ENCODE data around the gene RHOD. TPM values are rescaled to one million over a fixed set of nuclear protein-coding genes. Genes with fewer than 3 reads are reported as not detected.

The RHOD gene
- total RNA-seq, 2 donors from 2014 or later = 12.5 to 18.0 TPM

Small RNA genes within 50 kb of the gene (microRNA-seq; reads per million reads assigned to microRNA genes)
- 0 reads per million in 2 donors for gene MIR6860 (ENCODE audit: borderline microRNAs expressed in 2 of 2)

Other genes starting within 250 kb of the RHOD start
- 1 to 10 TPM; 7.9 to 9.1 TPM for gene RCE1, start 213.4 kb upstream of the RHOD start, total RNA-seq
- gene LRFN4, start 199.8 kb upstream of the RHOD start, total RNA-seq = 10 to 100 TPM; 15.0 to 16.9 TPM
- gene PC, start 98.5 kb upstream of the RHOD start, total RNA-seq = 10 to 100 TPM in 1 of 2 donors, 1 to 10 TPM in 1; 5.5 to 11.6 TPM
- not detected for gene C11orf86, start 81.5 kb upstream of the RHOD start, total RNA-seq
- gene SYT12, start 33.7 kb upstream of the RHOD start, total RNA-seq = under 1 TPM; 0.37 to 0.67 TPM
- 10 to 100 TPM; 55.3 to 58.3 TPM for gene KDM2A, start 62.4 kb downstream of the RHOD start, total RNA-seq
- gene GRK2, start 209.6 kb downstream of the RHOD start, total RNA-seq = 10 to 100 TPM; 50.4 to 58.2 TPM
- 10 to 100 TPM; 40.7 to 42.8 TPM for gene ANKRD13D, start 232.5 kb downstream of the RHOD start, total RNA-seq
- 10 to 100 TPM; 23.5 to 26.2 TPM for gene SSH3, start 246.7 kb downstream of the RHOD start, total RNA-seq